Muscle of arm (tissue), 12 donors: ENCODE results near the gene USHBP1. TPM values are rescaled to one million over a fixed set of nuclear protein-coding genes. Genes with fewer than 3 reads are reported as not detected.

Experiments
- DNase-seq: peaks from one replicate; pipeline ENCODE4 v3.0.0-alpha.2; 2013
- polyA plus RNA-seq, 12 donors: library from polyadenylated mRNA; unstranded; fragments of 120-200 nt; gene quantifications; one replicate each; pipeline ENCODE4 v1.2.1, GENCODE V29; 2013; ENCODE audit not compliant: insufficient read length in 12 of 12

Gene USHBP1
- polyA plus RNA-seq, 12 donors, result 4.3 to 17.2 (median 6.3) TPM; not detected in 1

- no peak for DNase-seq
Observed at GRCh38 chr19:17243211-17243829, 21.2 kb downstream of the USHBP1 start.

GRCh38 chr19:17242431-17243208, 21.9 kb downstream of the USHBP1 start:
- no peak for DNase-seq

GRCh38 chr19:17240826-17241399, 23.6 kb downstream of the USHBP1 start:
- DNase-seq, result no peak

GRCh38 chr19:17240062-17240752, 24.3 kb downstream of the USHBP1 start:
- no peak for DNase-seq

GRCh38 chr19:17237747-17238706, 26.5 kb downstream of the USHBP1 start:
- no peak for DNase-seq

- no peak for DNase-seq
Observed at GRCh38 chr19:17236811-17237543, 27.6 kb downstream of the USHBP1 start.

- DNase-seq, result no peak
Observed at GRCh38 chr19:17235971-17236777, 28.4 kb downstream of the USHBP1 start.

- DNase-seq, result peak; percentile 76
Observed at GRCh38 chr19:17235300-17235970, 29.1 kb downstream of the USHBP1 start.

GRCh38 chr19:17234911-17235299, 29.6 kb downstream of the USHBP1 start:
- no peak for DNase-seq

- DNase-seq, result no peak
Observed at GRCh38 chr19:17232258-17232657, 32.3 kb downstream of the USHBP1 start.

- DNase-seq, result no peak
Observed at GRCh38 chr19:17229890-17230289, 34.7 kb downstream of the USHBP1 start.

GRCh38 chr19:17227798-17228367, 36.7 kb downstream of the USHBP1 start:
- DNase-seq, result no peak

GRCh38 chr19:17226002-17226933, 38.3 kb downstream of the USHBP1 start, which contains the start of gene OCEL1:
TSS of gene OCEL1 (plus strand) at chr19:17226226. CDS start at chr19:17226248, 22 bp downstream.
- peak; percentile 99 for DNase-seq

- DNase-seq, result no peak
Observed at GRCh38 chr19:17225053-17225452, 39.5 kb downstream of the USHBP1 start.

GRCh38 chr19:17220207-17220758, 44.3 kb downstream of the USHBP1 start:
- no peak for DNase-seq

- no peak for DNase-seq
Observed at GRCh38 chr19:17219286-17219685, 45.3 kb downstream of the USHBP1 start.

- no peak for DNase-seq
Observed at GRCh38 chr19:17216058-17216670, 48.4 kb downstream of the USHBP1 start.
